Activated naive CD8-positive, alpha-beta T cell treated with anti-CD3 and anti-CD28 coated beads for 36 hours (primary cell): ENCODE measurements around the gene PACSIN1. TPM values are rescaled to one million over a fixed set of nuclear protein-coding genes. Genes with fewer than 3 reads are reported as not detected.
A peak's percentile ranks its signal among the peaks of the same experiment; 100 is the strongest.
"Not testable (repeated sequence)": the region's sequence is repeated elsewhere in the genome, so short reads cannot be mapped to it uniquely, and the experiment has no call there.

ENCODE experiments used
- DNase-seq: peaks from one replicate; pipeline ENCODE4 v3.0.0; 2021
- H3K27ac Mint-ChIP-seq: one replicate; pipeline ENCODE4 v1.8.0; 2022; ENCODE audit warnings: mild to moderate bottlenecking, moderate library complexity, mixed read lengths
- H3K27me3 Mint-ChIP-seq: one replicate; pipeline ENCODE4 v1.8.0; 2022; ENCODE audit warnings: mild to moderate bottlenecking, mixed read lengths
- H3K36me3 Mint-ChIP-seq: one replicate; pipeline ENCODE4 v1.8.0; 2021; ENCODE audit warnings: mild to moderate bottlenecking, mixed read lengths
- H3K4me1 Mint-ChIP-seq: one replicate; pipeline ENCODE4 v1.8.0; 2021; ENCODE audit warnings: mixed read lengths
- H3K4me3 Mint-ChIP-seq: one replicate; pipeline ENCODE4 v1.8.0; 2022; ENCODE audit warnings: mild to moderate bottlenecking, moderate library complexity, mixed read lengths
- H3K9me3 Mint-ChIP-seq: one replicate; pipeline ENCODE4 v1.8.0; 2022; ENCODE audit warnings: mixed read lengths
- total RNA-seq, 2 experiments: library from RNA; stranded (reverse); gene quantifications; one replicate each; pipeline ENCODE4 v1.2.3, GENCODE V29; 2021

PACSIN1 gene
- total RNA-seq, 2 experiments from 2014 or later = 0.19 to 0.28 TPM

DNA sequence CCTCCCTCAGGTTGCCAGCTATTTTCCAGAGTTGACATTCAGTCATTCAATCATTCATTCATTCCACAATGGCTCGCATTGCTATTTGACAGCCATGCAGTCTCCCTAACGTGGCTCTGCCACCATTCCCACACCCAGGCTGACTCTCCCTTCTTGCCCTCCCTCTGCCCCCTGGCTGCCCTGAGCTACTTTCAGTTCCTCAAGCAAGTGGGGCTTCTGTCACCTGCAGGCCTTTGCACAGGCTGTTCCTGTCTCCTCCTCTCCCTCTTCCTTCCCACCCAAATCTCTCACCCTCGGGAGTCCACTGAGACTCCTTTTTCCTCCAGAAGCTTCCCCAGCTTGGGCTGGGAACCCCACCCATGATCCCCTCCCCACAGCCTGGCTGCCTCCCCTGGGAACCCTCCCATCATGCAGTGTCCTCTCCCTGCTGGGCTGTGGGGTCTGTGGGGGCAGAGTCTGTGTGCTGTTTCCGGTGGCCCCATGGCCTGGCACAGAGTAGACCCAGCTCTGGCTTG, 2.6 kb downstream of the PACSIN1 start:
- H3K36me3 Mint-ChIP-seq = no peaks in the 10 kb centered on the region
- DNase-seq = no peak
- peaks cover 38% of the 10 kb centered on the region for H3K27me3 Mint-ChIP-seq
- peaks cover 5% of the 10 kb centered on the region for H3K4me1 Mint-ChIP-seq
- H3K9me3 Mint-ChIP-seq = no peaks in the 10 kb centered on the region
- H3K4me3 Mint-ChIP-seq = no peak overlapping the region
- no peak overlapping the region for H3K27ac Mint-ChIP-seq

GRCh38 chr6:34469499-34469898, 3.6 kb downstream of the PACSIN1 start:
- Mint-ChIP-seq H3K27me3 (peaks cover 30% of the 10 kb centered on the region), H3K27ac (no peak overlapping the region), H3K4me3 (no peak overlapping the region), H3K9me3 (no peaks in the 10 kb centered on the region), H3K36me3 (no peaks in the 10 kb centered on the region), H3K4me1 (peaks cover 5% of the 10 kb centered on the region)
- no peak for DNase-seq

DNA sequence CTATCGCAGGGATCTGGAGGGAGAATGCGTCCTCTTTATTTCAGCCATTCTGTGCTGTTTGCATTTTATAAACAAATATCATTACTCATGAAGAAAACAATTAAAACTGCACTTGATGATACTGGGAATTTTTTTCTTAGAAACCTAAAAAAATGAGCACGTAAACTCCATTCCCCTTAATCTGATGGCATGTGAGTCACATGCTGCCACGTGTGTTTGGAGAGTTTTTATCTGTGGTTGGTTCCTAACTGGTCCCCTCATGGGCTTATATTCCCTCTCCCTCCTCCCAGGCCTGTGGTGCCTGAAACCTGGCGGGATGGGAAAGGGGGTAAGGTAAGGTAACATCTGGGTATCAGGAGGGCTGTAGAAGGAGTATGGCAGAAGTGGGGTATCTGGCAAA, 6.5 kb downstream of the PACSIN1 start:
- Mint-ChIP-seq H3K27ac (no peak overlapping the region), H3K9me3 (no peaks in the 10 kb centered on the region), H3K4me3 (no peak overlapping the region)

GRCh38 chr6:34473967-34474366, 8.1 kb downstream of the PACSIN1 start:
- no peaks in the 10 kb centered on the region for H3K9me3 Mint-ChIP-seq
- DNase-seq = no peak
- H3K27me3 Mint-ChIP-seq = no peaks in the 10 kb centered on the region
- H3K4me3 Mint-ChIP-seq = no peak overlapping the region
- H3K4me1 Mint-ChIP-seq = no peaks in the 10 kb centered on the region
- H3K36me3 Mint-ChIP-seq = no peaks in the 10 kb centered on the region
- no peak overlapping the region for H3K27ac Mint-ChIP-seq

More for the DNA sequence above, 6.5 kb downstream of the PACSIN1 start:
- Mint-ChIP-seq H3K4me1 (no peaks in the 10 kb centered on the region), H3K27me3 (peaks cover 5% of the 10 kb centered on the region), H3K36me3 (no peaks in the 10 kb centered on the region)
- no peak for DNase-seq

DNA sequence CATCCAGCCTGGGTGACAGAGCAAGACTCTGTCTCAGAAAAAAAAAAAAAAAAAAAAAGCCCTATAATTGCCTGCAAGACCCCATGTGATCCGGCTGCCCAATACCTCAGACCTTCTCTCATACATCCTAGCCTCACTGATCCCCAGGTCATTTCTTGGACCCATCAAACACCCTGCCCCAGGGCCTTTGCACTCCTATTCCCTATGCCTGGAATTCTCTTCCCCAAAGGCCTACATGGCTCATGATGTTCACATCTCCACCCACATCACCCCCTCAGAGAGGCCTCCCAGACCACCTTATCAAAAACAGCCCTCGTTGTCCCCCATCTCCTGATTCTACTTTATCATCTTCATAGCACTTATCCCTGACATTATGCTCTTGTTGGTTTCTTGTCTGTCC, 8.9 kb downstream of the PACSIN1 start:
- Mint-ChIP-seq H3K4me1 (no peaks in the 10 kb centered on the region), H3K4me3 (no peak overlapping the region), H3K9me3 (no peaks in the 10 kb centered on the region), H3K27me3 (no peaks in the 10 kb centered on the region), H3K36me3 (no peaks in the 10 kb centered on the region), H3K27ac (no peak overlapping the region)
- DNase-seq = no peak

DNA sequence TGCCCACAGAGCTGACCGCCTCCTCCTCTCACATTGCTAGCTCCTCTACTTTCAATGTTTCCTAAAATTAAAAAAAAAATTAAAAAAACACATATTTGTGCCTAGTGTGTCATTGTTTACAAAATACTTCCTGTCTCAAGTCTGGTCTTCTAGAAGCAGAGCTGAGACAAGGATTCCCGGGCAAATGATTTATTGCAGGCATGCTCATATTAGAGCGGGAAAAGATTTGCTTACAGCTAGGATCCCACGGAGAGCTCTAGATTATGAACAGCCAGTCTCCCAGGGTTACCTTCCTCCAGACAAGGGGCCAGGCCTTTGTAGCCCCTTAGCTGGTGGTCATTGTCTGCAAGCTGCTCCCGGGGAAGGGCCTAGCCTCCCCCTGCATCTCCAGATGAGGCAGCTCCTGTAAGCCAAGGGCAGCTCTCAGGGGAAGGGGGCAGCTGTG, 9.4 kb downstream of the PACSIN1 start:
- Mint-ChIP-seq H3K4me3 (no peak overlapping the region), H3K4me1 (no peaks in the 10 kb centered on the region)

DNA sequence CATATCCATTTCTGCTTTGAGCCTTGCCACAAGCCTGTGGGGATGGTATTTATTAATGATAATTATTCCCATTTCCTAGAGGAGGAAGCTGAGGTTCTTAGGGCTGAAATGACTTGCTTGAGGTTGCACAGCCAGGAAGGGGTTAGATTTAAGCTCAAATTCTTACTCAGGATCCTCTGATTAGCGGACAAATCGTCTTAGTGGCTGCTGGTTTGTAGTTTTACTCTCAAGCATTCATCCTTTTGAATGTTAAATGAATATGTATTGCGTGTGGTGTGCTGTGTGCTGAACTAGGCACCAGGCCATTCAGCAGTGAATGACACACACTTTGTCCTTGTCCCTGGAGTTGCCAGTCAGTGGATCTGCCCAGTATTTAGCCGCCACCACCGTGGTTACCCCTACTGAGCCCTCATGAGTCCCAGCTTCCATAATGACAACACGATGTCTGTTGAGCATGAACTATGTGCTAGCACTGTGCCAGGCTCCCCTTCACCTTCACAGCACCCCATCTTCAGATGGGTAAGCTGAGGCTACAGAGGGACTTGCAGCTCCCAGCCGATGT, 10.0 kb downstream of the PACSIN1 start:
- Mint-ChIP-seq H3K27ac (no peak overlapping the region), H3K27me3 (no peaks in the 10 kb centered on the region), H3K4me1 (no peaks in the 10 kb centered on the region), H3K9me3 (no peaks in the 10 kb centered on the region), H3K36me3 (no peaks in the 10 kb centered on the region), H3K4me3 (no peak overlapping the region)
- no peak for DNase-seq

More for the DNA sequence above, 9.4 kb downstream of the PACSIN1 start:
- no peak for DNase-seq
- no peaks in the 10 kb centered on the region for H3K36me3 Mint-ChIP-seq
- H3K27me3 Mint-ChIP-seq = no peaks in the 10 kb centered on the region
- no peak overlapping the region for H3K27ac Mint-ChIP-seq
- no peaks in the 10 kb centered on the region for H3K9me3 Mint-ChIP-seq

GRCh38 chr6:34476447-34476846, 10.6 kb downstream of the PACSIN1 start:
- no peak for DNase-seq
- H3K27ac Mint-ChIP-seq = no peak overlapping the region
- no peaks in the 10 kb centered on the region for H3K36me3 Mint-ChIP-seq
- no peaks in the 10 kb centered on the region for H3K9me3 Mint-ChIP-seq
- H3K4me1 Mint-ChIP-seq = no peaks in the 10 kb centered on the region
- H3K4me3 Mint-ChIP-seq = no peak overlapping the region
- H3K27me3 Mint-ChIP-seq = no peaks in the 10 kb centered on the region

DNA sequence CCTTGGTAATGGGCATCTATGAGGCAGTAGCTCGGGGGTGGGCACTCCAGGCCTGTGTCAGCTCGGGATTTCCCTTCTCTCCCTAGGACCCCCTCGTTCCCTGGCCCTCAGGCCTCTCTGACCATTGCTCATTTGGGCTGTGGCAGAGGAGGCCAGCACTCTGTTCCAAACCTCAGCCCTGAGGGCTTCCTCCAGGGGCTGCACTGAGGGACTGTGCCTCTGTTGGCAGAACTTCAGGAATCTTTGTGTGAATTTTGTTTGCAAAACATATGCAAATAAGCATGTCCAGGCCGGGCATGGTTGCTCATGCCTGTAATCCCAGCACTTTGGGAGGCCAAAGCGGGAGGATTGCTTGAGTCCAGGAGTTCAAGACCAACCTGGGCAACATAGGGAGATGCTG, 11.0 kb downstream of the PACSIN1 start:
- H3K9me3 Mint-ChIP-seq = no peaks in the 10 kb centered on the region
- H3K36me3 Mint-ChIP-seq = no peaks in the 10 kb centered on the region
- DNase-seq = no peak
- no peaks in the 10 kb centered on the region for H3K27me3 Mint-ChIP-seq
- no peak overlapping the region for H3K4me3 Mint-ChIP-seq
- H3K27ac Mint-ChIP-seq = no peak overlapping the region
- H3K4me1 Mint-ChIP-seq = no peaks in the 10 kb centered on the region

DNA sequence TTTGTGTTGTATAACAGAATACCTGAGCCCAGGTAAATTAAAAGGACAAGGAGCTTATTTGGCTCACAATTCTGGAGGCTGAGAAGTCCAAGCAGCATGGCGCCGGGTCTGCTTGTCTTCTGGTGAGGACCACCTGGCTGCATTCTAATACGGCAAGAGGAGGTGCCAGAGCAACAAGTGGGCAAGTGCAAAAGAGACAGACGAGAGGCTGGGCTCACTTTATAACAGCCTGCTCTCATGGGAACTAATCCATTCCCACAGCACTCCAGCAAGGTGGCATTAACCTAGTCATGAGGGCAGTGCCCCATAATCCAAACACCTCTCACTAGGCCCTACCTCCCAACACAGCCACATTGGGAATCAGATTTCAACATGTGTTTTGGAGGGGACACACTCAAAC, 12.9 kb downstream of the PACSIN1 start:
- H3K4me3 Mint-ChIP-seq = no peak overlapping the region
- H3K4me1 Mint-ChIP-seq = no peaks in the 10 kb centered on the region
- H3K27me3 Mint-ChIP-seq = peaks cover 4% of the 10 kb centered on the region
- no peak overlapping the region for H3K27ac Mint-ChIP-seq
- no peaks in the 10 kb centered on the region for H3K36me3 Mint-ChIP-seq
- no peak for DNase-seq
- H3K9me3 Mint-ChIP-seq = no peaks in the 10 kb centered on the region

GRCh38 chr6:34483781-34484180, 17.9 kb downstream of the PACSIN1 start:
- not testable (repeated sequence) for DNase-seq, H3K4me3 Mint-ChIP-seq, H3K27ac Mint-ChIP-seq, H3K27me3 Mint-ChIP-seq, H3K9me3 Mint-ChIP-seq, H3K36me3 Mint-ChIP-seq
- peaks cover 26% of the 10 kb centered on the region for H3K4me1 Mint-ChIP-seq

DNA sequence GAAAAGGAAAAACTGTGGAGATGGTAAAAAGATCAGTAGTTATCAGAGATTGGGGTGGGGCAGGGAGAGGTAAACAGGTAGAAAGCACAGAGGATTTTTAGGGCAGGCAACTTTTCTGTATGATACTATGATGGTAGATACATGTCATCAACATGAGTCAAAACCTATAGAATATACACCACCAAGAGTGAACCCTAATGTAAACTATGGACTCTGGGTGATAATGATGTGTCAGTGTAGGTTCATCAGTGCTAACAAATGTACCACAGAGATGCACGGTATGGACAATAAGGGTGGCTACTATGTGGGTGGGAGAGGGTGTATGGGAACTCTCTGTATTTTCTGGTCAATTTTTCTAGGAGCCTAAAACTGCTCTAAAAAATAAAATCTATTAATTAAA, 18.5 kb downstream of the PACSIN1 start:
- no peak for DNase-seq
- Mint-ChIP-seq H3K27ac (peak overlapping the region; percentile 3), H3K9me3 (no peaks in the 10 kb centered on the region), H3K36me3 (no peaks in the 10 kb centered on the region), H3K4me1 (peaks cover 26% of the 10 kb centered on the region), H3K4me3 (no peak overlapping the region), H3K27me3 (peaks cover 4% of the 10 kb centered on the region)

DNA sequence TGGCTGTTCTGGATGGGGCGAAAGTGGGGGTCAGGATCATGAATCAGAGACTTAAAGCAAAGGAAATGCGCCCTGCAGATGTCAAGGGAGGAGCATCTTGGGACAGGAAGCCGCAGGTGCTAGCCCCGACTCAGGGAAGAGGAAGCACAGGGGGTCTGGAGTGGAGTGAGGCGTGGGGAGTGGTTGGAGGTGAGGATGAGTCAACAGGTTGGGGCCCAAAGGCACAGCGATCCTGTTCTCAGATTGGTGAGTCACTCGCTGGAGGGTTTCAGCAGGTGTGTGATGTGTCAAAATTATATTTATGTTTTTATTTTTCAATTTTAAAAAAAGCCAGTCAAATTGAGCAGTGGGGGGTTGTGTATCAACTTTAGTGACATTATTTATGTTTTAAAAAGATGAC, 19.0 kb downstream of the PACSIN1 start:
- Mint-ChIP-seq H3K27ac (peak overlapping the region; percentile 65), H3K27me3 (peaks cover 4% of the 10 kb centered on the region), H3K4me1 (peaks cover 26% of the 10 kb centered on the region), H3K4me3 (peak overlapping the region; percentile 44), H3K9me3 (no peaks in the 10 kb centered on the region), H3K36me3 (no peaks in the 10 kb centered on the region)
- DNase-seq = peak; percentile 84

- Mint-ChIP-seq H3K27ac (peak overlapping the region; percentile 74), H3K4me3 (no peak overlapping the region), H3K27me3 (peaks cover 4% of the 10 kb centered on the region), H3K36me3 (no peaks in the 10 kb centered on the region), H3K9me3 (no peaks in the 10 kb centered on the region), H3K4me1 (peaks cover 26% of the 10 kb centered on the region)
- no peak for DNase-seq
Observed at GRCh38 chr6:34485321-34486060, 19.6 kb downstream of the PACSIN1 start.

DNA sequence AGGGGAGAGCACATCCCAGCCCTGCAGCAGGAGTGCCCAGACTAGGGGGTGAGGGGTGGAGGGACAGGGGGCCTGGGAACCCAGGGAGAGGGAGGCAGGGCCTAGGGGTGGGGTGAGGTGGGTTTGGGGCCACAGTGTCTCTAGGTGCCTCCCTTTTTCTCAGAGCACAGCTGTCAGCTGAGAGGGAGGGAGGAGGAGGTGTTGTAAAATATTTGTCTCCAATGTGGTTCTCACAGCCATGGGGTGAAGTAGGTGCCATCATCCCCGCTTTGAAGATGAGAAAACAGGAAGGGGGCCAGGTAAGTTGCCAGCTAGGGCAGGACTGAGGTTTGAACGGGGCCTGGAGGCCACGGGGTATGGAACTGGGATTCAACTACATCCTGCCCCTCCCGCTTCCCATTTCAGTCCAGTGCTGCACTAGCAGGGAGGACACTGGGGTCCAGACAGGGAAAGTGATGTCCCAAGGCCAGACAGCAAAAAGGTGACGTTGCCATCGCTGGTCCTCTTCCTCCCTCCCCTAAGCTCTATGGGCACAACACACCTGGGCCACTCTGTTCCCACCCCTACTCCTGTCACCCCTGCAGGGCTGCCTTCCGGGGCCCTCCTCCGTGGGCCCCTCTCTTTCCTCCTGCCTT, 20.3 kb downstream of the PACSIN1 start:
- Mint-ChIP-seq H3K4me1 (peaks cover 30% of the 10 kb centered on the region), H3K27me3 (peaks cover 4% of the 10 kb centered on the region), H3K4me3 (peak overlapping the region; percentile 25), H3K27ac (peak overlapping the region; percentile 74), H3K9me3 (no peaks in the 10 kb centered on the region), H3K36me3 (no peaks in the 10 kb centered on the region)
- DNase-seq = no peak
